ENCODE results near the gene POC1A. TPM values are rescaled to one million over a fixed set of nuclear protein-coding genes. Genes with fewer than 3 reads are reported as not detected.
A peak's percentile ranks its signal among the peaks of the same experiment; 100 is the strongest.

The POC1A gene
- total RNA-seq, 1 experiment from 2014 or later, result 35.0 TPM

GRCh38 chr3:52177701-52178042 lies 23.4 kb upstream of the POC1A start:
- peak in 1 of 2 experiments; percentile 27 for DNase-seq
- H3K9me2 ChIP-seq (ENCODE audit: insufficient read depth), result no peaks in the 10 kb centered on the region
- intact Hi-C loops (cut with micrococcal nuclease; ENCODE audit: unreplicated experiment), result loop anchor here (2.0 kb wide), 1 partner anchor 39 kb away; no protein-coding TSS in a partner anchor
- H3K27ac ChIP-seq, result no peak overlapping the region
- ChIA-PET POLR2A (ENCODE audit: unreplicated experiment) (no interaction called here), CTCF (no interaction called here)
- TF ChIP-seq EZH2 (IDR thresholded peaks at IDR 0.05; ENCODE audit: low read depth), result no peak
- TF ChIP-seq CTCF (conservative IDR thresholded peaks at IDR 0.05), result no peak
- BruUV-seq (replicated peaks), result no TSS peak
- no peaks in the 10 kb centered on the region for H3K36me3 ChIP-seq (ENCODE audit: low read depth)
- H3K4me1 ChIP-seq (replicated peaks; ENCODE audit: insufficient read depth), result peaks cover 17% of the 10 kb centered on the region
- no peak overlapping the region for H3K4me3 ChIP-seq
- no peaks in the 10 kb centered on the region for H3K27me3 ChIP-seq (ENCODE audit: insufficient read depth, low read depth)
- no peak overlapping the region for H2AFZ ChIP-seq
- H3K79me2 ChIP-seq (ENCODE audit: low read depth), result no peaks in the 10 kb centered on the region
- no peak overlapping the region for H3K4me2 ChIP-seq
- H3K9me3 ChIP-seq (ENCODE audit: insufficient read depth, low read depth), result no peaks in the 10 kb centered on the region
- H4K20me1 ChIP-seq (ENCODE audit: insufficient read depth), result no peaks in the 10 kb centered on the region
- no peaks in the 10 kb centered on the region; the same call in none of the 2 replicates for H3F3A ChIP-seq (ENCODE audit: insufficient read depth, low read depth)

- Histone ChIP-seq H3K36me3 (ENCODE audit: low read depth) (no peaks in the 10 kb centered on the region), H3F3A (ENCODE audit: insufficient read depth, low read depth) (no peaks in the 10 kb centered on the region; the same call in none of the 2 replicates), H3K4me3 (no peak overlapping the region), H3K9me3 (ENCODE audit: insufficient read depth, low read depth) (no peaks in the 10 kb centered on the region), H3K27ac (no peak overlapping the region), H2AFZ (no peak overlapping the region), H3K9me2 (ENCODE audit: insufficient read depth) (no peaks in the 10 kb centered on the region), H3K79me2 (ENCODE audit: low read depth) (no peaks in the 10 kb centered on the region), H3K4me2 (no peak overlapping the region), H3K4me1 (replicated peaks; ENCODE audit: insufficient read depth) (peaks cover 18% of the 10 kb centered on the region), H3K27me3 (ENCODE audit: insufficient read depth, low read depth) (no peaks in the 10 kb centered on the region), H4K20me1 (ENCODE audit: insufficient read depth) (no peaks in the 10 kb centered on the region)
- no TSS peak for BruUV-seq (replicated peaks)
- no peak for TF ChIP-seq EZH2 (IDR thresholded peaks at IDR 0.05; ENCODE audit: low read depth)
- TF ChIP-seq CTCF (conservative IDR thresholded peaks at IDR 0.05), result no peak
- intact Hi-C loops (cut with micrococcal nuclease; ENCODE audit: unreplicated experiment), result loop anchor here (2.0 kb wide), 1 partner anchor 40 kb away; no protein-coding TSS in a partner anchor
- CTCF ChIA-PET, result no interaction called here
- POLR2A ChIA-PET (ENCODE audit: unreplicated experiment), result interaction anchor here (0.7 kb wide), 1 partner anchor 28 kb away, joined by 4 read pairs; no protein-coding TSS in a partner anchor
- peak in 1 of 2 experiments; percentile 73 for DNase-seq
Measured at GRCh38 chr3:52176951-52177700, 22.9 kb upstream of the POC1A start.

- peaks cover 27% of the 10 kb centered on the region for H3K4me1 ChIP-seq (replicated peaks; ENCODE audit: insufficient read depth)
- no peak overlapping the region for H3K4me2 ChIP-seq
- H3K79me2 ChIP-seq (ENCODE audit: low read depth), result no peaks in the 10 kb centered on the region
- intact Hi-C loops (cut with micrococcal nuclease; ENCODE audit: unreplicated experiment), result loop anchor here (2.0 kb wide), 1 partner anchor 41 kb away; no protein-coding TSS in a partner anchor
- H2AFZ ChIP-seq, result no peak overlapping the region
- H3K27ac ChIP-seq, result no peak overlapping the region
- TF ChIP-seq CTCF (conservative IDR thresholded peaks at IDR 0.05), result no peak
- no peak for TF ChIP-seq EZH2 (IDR thresholded peaks at IDR 0.05; ENCODE audit: low read depth)
- no peaks in the 10 kb centered on the region for H3K9me3 ChIP-seq (ENCODE audit: insufficient read depth, low read depth)
- DNase-seq, result no peak
- no peaks in the 10 kb centered on the region for H4K20me1 ChIP-seq (ENCODE audit: insufficient read depth)
- POLR2A ChIA-PET (ENCODE audit: unreplicated experiment), result no interaction called here
- CTCF ChIA-PET, result no interaction called here
- H3K36me3 ChIP-seq (ENCODE audit: low read depth), result no peaks in the 10 kb centered on the region
- no TSS peak for BruUV-seq (replicated peaks)
- H3F3A ChIP-seq (ENCODE audit: insufficient read depth, low read depth), result peaks cover 2% of the 10 kb centered on the region
- H3K27me3 ChIP-seq (ENCODE audit: insufficient read depth, low read depth), result no peaks in the 10 kb centered on the region
- no peak overlapping the region for H3K4me3 ChIP-seq
- H3K9me2 ChIP-seq (ENCODE audit: insufficient read depth), result no peaks in the 10 kb centered on the region
Measured at GRCh38 chr3:52176180-52176752, 22.0 kb upstream of the POC1A start.

Measured in PC-9 (cell line).